A549 (cell line): ENCODE measurements around the gene ZDHHC18. TPM values are rescaled to one million over a fixed set of nuclear protein-coding genes. Genes with fewer than 3 reads are reported as not detected.

ENCODE experiments used
- ATAC-seq, 2 experiments: fragments of 200-7000 bp in 1 of 2; fragments of >200 bp in 1 of 2; cut with Nextera tagmentation in 1 of 2; cut with Tn5 transposase in 1 of 2; 3 replicates each; pipeline versions ENCODE4 v1.8.0 to v1.9.1; 2018 to 2020; ENCODE audit warnings: mild to moderate bottlenecking in 1 of 2, moderate library complexity in 1 of 2
- CTCF ChIA-PET: fragments of 300-600 bp; sonication (Branson Sonifier 250); formaldehyde crosslinking; extraction: SDS; loops from one replicate; lab custom pipeline; 2021; ENCODE audit warnings: antibody characterized with exemption, inconsistent platforms; lab: Yijun Ruan, JAX
- POLR2A ChIA-PET: fragments of 350-600 bp; formaldehyde crosslinking; extraction: SDS; loops from one replicate; lab custom pipeline; 2021; ENCODE audit warnings: antibody characterized with exemption, inconsistent platforms; lab: Yijun Ruan, JAX
- DNase-seq, 2 experiments: peaks; one replicate each; pipeline versions ENCODE4 v3.0.0 to v3.0.0-alpha.2; 2011 to 2016; ENCODE audit warnings: low read depth in 1 of 2, low spot score in 1 of 2
- FAIRE-seq: peaks from 2 replicates; lab custom pipeline; 2011; peaks lifted over from hg19 to GRCh38; lab: Jason Lieb, UNC
- H3K27ac ChIP-seq, 2 experiments: fragments of >200 bp; sonication (Bioruptor Twin); formaldehyde crosslinking; 3 replicates each; pipeline ENCODE4 v1.5.1; 2016 to 2017
- H3K4me1 ChIP-seq: fragments of >200 bp; sonication (Bioruptor Twin); formaldehyde crosslinking; 3 replicates; pipeline ENCODE4 v1.6.1; 2016
- H3K4me2 ChIP-seq: fragments of >200 bp; sonication (Bioruptor Twin); formaldehyde crosslinking; 3 replicates; pipeline ENCODE4 v1.6.1; 2016
- H3K4me3 ChIP-seq: fragments of >200 bp; sonication (Bioruptor Twin); formaldehyde crosslinking; 3 replicates; pipeline ENCODE4 v1.5.1; 2016
- H3K9me3 ChIP-seq: fragments of >200 bp; sonication (Bioruptor Twin); formaldehyde crosslinking; 3 replicates; pipeline ENCODE4 v1.6.1; 2016
- BHLHE40 ChIP-seq: IDR thresholded peaks from 2 replicates; pipeline ENCODE4 v1.6.1; 2012; ENCODE audit warnings: low read depth, low read length, inconsistent platforms
- EHF ChIP-seq: fragments of 250-450 bp; sonication (Bioruptor Pico); IDR thresholded peaks from 2 replicates; pipeline ENCODE4 v1.5.0; 2020; ENCODE audit warnings: mild to moderate bottlenecking
- EP300 ChIP-seq, 2 experiments: fragments of >200 bp; sonication (Bioruptor Twin); formaldehyde crosslinking; IDR thresholded peaks; 2 replicates in 1 of 2; 3 replicates in 1 of 2; pipeline ENCODE4 v1.6.1; 2016 to 2017
- FOXS1 ChIP-seq: fragments of 250-450 bp; sonication (Bioruptor Pico); IDR thresholded peaks from 2 replicates; pipeline ENCODE4 v1.5.0; 2020; ENCODE audit warnings: mild to moderate bottlenecking, moderate library complexity
- HDAC2 ChIP-seq: fragments of 200-600 bp; sonication (generic); IDR thresholded peaks from 2 replicates; pipeline ENCODE4 v1.6.1; 2016
- HOXB5 ChIP-seq: fragments of 250-450 bp; sonication (Bioruptor Pico); IDR thresholded peaks from 2 replicates; pipeline ENCODE4 v1.5.0; 2020; ENCODE audit warnings: mild to moderate bottlenecking, moderate library complexity
- JUNB ChIP-seq: fragments of >200 bp; sonication (Bioruptor Twin); formaldehyde crosslinking; IDR thresholded peaks from 2 replicates; pipeline ENCODE4 v1.6.1; 2016
- MAZ ChIP-seq: fragments of 150-350 bp; IDR thresholded peaks from 2 replicates; pipeline ENCODE4 v1.6.1; 2014; ENCODE audit warnings: antibody characterized with exemption, low read depth, low read length, borderline replicate concordance
- NPAS2 ChIP-seq: fragments of 250-450 bp; sonication (Bioruptor Pico); IDR thresholded peaks from 2 replicates; pipeline ENCODE4 v1.8.0; 2022; ENCODE audit warnings: mild to moderate bottlenecking, moderate library complexity, borderline replicate concordance
- POLR2A ChIP-seq: IDR thresholded peaks from 2 replicates; pipeline ENCODE4 v1.6.1; 2012; ENCODE audit warnings: mild to moderate bottlenecking, low read length
- RARB ChIP-seq: fragments of 250-450 bp; sonication (Bioruptor Pico); IDR thresholded peaks from 2 replicates; pipeline ENCODE4 v1.8.0; 2021; ENCODE audit warnings: mild to moderate bottlenecking, moderate library complexity
- RCOR1 ChIP-seq: fragments of 150-350 bp; IDR thresholded peaks from 2 replicates; pipeline ENCODE4 v1.6.1; 2014; ENCODE audit warnings: antibody characterized with exemption, low read length, low read depth
- SREBF2 ChIP-seq: fragments of 450-650 bp; IDR thresholded peaks from 2 replicates; pipeline ENCODE4 v1.6.1; 2014; ENCODE audit warnings: mild to moderate bottlenecking, moderate library complexity
- TFCP2L1 ChIP-seq: fragments of 250-450 bp; sonication (Bioruptor Pico); IDR thresholded peaks from 2 replicates; pipeline ENCODE4 v1.5.0; 2021; ENCODE audit warnings: mild to moderate bottlenecking
- TP53 ChIP-seq: fragments of 250-450 bp; sonication (Bioruptor Pico); IDR thresholded peaks from 2 replicates; pipeline ENCODE4 v1.5.0; 2021; ENCODE audit warnings: mild to moderate bottlenecking, moderate library complexity
- ZSCAN20 ChIP-seq: fragments of 250-450 bp; sonication (Bioruptor Pico); IDR thresholded peaks from 2 replicates; pipeline ENCODE4 v1.8.0; 2022; ENCODE audit warnings: mild to moderate bottlenecking, moderate library complexity
- WGBS: methylation state at CpG from one replicate; pipeline ENCODE4 v1.1.6; 2017; ENCODE audit errors: missing lambda C conversion rate; 5-methylcytosine and 5-hydroxymethylcytosine counted together
- polyA plus RNA-seq, 4 experiments: library from polyadenylated mRNA; depleted of rRNA in 3 of 4; stranded (reverse); fragments of >200 nt; fragmentation: RNase III in 1 of 4; extraction: RNeasy Plus Mini Kit Qiagen cat#74134 plus additional on column Dnase treatment in 1 of 4; gene quantifications; 2 replicates in 3 of 4; 3 replicates in 1 of 4; pipeline ENCODE4 v1.2.3, GENCODE V29; 2011 to 2017
- TF ChIP-seq, protein P1 (sequence below): fragments of 150-350 bp; IDR thresholded peaks from 2 replicates; pipeline ENCODE4 v1.6.1; 2014; ENCODE audit warnings: low read depth, mild to moderate bottlenecking, low read length
- TF ChIP-seq, protein P2 (sequence below): fragments of 250-450 bp; sonication (Bioruptor Pico); IDR thresholded peaks from 2 replicates; pipeline ENCODE4 v1.5.0; 2021; ENCODE audit warnings: mild to moderate bottlenecking, moderate library complexity, borderline replicate concordance
- TF ChIP-seq, protein P3 (sequence below): fragments of >200 bp; sonication (Bioruptor Twin); formaldehyde crosslinking; IDR thresholded peaks from 3 replicates; pipeline ENCODE4 v1.5.1; 2016
- TF ChIP-seq, protein P4 (sequence below): fragments of >200 bp; sonication (Bioruptor Twin); formaldehyde crosslinking; IDR thresholded peaks from 2 replicates; pipeline ENCODE4 v1.6.1; 2016
- TF ChIP-seq, protein P5 (sequence below): fragments of 450-650 bp; IDR thresholded peaks from 2 replicates; pipeline ENCODE4 v1.6.1; 2014; ENCODE audit warnings: antibody characterized with exemption

ZDHHC18 gene
- polyA plus RNA-seq, 2 of the 4 experiments (the other 2 are of a cell fraction) = 16.2 to 20.0 TPM

DNA sequence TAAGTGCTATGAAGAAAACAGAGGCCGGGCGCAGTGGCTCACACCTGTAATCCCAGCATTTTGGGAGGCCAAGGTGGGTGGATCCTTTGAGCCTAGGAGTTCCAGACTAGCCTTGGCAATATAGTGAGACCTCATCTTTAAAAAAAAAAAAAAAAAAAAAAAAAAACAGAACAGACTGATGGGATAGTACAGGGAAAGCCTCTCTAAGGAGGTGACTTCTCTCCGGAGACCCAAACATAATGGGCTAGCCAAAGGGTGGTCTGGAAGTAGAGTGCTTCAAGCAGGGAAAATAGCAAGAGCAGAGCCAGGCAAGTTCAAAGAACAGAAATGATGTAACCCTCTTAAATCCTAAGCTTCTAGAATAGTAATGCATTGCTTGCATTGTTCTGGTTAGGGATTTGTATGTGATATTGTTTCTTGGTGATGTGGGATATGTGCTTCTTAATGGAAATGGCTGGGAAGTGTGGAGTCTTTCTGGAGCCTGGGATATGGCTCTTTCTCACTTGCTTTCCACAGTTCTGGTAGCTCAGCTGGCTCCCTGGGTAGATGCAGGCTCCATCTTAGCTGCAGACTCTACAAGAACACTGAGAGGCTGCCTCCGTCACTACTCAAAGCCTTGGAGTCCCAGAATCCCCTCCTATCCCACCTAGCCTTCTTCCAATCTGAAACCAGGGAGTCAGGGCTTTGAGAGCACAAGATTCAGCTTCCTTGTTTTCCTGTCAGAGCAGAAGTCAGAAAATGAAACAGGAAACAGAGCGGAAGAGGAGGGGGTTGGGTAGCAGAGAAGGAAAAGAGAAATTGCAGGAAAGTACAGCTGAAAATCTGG lies 40.7 kb upstream of the ZDHHC18 start (continued):
- TF ChIP-seq HOXB5 (CRISPR knock-in tag) = no peak
- TF ChIP-seq MAZ = no peak
- TF ChIP-seq, all 56 proteins: peak for 0

DNA sequence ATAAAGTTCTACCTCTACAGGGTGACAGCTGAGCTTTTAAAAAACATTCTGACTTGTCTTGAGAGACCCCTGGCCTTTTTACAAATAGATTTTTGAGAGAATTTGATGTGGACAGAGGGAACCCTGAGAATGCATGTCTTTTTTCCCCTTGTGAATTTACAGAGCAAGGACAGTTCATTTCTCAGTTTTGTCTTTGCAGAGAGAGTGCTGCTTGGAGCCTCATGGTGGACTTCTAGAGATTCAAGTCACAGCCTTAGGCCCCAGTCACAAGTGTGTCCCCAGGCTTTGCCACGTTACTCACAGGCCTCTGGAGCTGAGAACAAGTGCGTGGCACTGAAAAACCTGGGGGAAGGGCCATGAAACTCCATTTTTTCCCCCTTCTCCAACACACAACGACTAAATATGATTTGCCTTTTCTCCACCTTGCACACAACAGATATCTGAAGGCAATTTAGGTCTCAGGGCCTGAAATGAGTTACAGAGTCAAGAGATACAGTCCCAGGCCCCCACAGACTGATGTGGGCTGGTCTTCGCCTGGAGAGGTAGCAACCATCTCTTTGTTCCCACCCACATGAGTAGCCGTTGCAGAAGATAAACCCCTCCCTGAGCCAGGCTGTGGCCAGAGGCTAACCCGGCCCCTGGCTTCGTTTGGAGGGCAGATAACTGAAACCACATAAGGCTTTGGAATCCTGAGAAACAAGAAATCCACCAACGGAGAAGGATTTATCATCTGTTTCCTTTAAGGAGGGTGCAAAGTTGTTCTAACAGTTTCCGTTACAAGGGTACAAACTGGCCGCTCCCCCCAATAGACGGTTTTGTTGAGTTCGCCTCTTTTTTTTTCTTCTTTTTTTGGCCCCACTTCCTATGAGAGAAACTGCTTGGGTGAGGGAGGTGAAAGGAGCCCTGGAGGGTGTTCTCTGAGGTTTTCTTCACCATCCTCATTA lies 39.8 kb upstream of the ZDHHC18 start:
- peaks cover 54% of the 10 kb centered on the region for H3K4me1 ChIP-seq

More for the DNA sequence above, 39.8 kb upstream of the ZDHHC18 start:
- DNase-seq (no peak), FAIRE-seq (no peak), ATAC-seq (peak in 1 of 2 experiments; percentile 6; a peak in 2 of 6 replicates)
- CTCF ChIA-PET = interaction anchor here (0.7 to 6.2 kb wide), 5 partner anchors 23 to 185 kb away, joined by 3 to 215 read pairs (median 18); no protein-coding TSS in a partner anchor
- peak overlapping the region; percentile 94 for H3K4me2 ChIP-seq
- peak overlapping the region; percentile 68 for H3K4me3 ChIP-seq
- peak overlapping the region; percentile 84 to 100 for H3K27ac ChIP-seq
- 37% methylated on average over 12 of the region's 12 CpGs for WGBS
- TF ChIP-seq TP53 (CRISPR knock-in tag) = no peak
- TF ChIP-seq NPAS2 (CRISPR knock-in tag) = no peak
- TF ChIP-seq, protein P1, sequence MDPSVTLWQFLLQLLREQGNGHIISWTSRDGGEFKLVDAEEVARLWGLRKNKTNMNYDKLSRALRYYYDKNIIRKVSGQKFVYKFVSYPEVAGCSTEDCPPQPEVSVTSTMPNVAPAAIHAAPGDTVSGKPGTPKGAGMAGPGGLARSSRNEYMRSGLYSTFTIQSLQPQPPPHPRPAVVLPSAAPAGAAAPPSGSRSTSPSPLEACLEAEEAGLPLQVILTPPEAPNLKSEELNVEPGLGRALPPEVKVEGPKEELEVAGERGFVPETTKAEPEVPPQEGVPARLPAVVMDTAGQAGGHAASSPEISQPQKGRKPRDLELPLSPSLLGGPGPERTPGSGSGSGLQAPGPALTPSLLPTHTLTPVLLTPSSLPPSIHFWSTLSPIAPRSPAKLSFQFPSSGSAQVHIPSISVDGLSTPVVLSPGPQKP = no peak
- no peak for TF ChIP-seq JUNB
- TF ChIP-seq EP300 (IDR thresholded peaks at IDR 0.05) = no peak
- TF ChIP-seq ZSCAN20 (CRISPR knock-in tag) = no peak
- TF ChIP-seq, protein P2, sequence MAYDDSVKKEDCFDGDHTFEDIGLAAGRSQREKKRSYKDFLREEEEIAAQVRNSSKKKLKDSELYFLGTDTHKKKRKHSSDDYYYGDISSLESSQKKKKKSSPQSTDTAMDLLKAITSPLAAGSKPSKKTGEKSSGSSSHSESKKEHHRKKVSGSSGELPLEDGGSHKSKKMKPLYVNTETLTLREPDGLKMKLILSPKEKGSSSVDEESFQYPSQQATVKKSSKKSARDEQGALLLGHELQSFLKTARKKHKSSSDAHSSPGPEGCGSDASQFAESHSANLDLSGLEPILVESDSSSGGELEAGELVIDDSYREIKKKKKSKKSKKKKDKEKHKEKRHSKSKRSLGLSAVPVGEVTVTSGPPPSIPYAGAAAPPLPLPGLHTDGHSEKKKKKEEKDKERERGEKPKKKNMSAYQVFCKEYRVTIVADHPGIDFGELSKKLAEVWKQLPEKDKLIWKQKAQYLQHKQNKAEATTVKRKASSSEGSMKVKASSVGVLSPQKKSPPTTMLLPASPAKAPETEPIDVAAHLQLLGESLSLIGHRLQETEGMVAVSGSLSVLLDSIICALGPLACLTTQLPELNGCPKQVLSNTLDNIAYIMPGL = no peak
- TF ChIP-seq, protein P3, sequence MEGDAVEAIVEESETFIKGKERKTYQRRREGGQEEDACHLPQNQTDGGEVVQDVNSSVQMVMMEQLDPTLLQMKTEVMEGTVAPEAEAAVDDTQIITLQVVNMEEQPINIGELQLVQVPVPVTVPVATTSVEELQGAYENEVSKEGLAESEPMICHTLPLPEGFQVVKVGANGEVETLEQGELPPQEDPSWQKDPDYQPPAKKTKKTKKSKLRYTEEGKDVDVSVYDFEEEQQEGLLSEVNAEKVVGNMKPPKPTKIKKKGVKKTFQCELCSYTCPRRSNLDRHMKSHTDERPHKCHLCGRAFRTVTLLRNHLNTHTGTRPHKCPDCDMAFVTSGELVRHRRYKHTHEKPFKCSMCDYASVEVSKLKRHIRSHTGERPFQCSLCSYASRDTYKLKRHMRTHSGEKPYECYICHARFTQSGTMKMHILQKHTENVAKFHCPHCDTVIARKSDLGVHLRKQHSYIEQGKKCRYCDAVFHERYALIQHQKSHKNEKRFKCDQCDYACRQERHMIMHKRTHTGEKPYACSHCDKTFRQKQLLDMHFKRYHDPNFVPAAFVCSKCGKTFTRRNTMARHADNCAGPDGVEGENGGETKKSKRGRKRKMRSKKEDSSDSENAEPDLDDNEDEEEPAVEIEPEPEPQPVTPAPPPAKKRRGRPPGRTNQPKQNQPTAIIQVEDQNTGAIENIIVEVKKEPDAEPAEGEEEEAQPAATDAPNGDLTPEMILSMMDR = no peak
- no peak for TF ChIP-seq RARB (CRISPR knock-in tag)
- no peak for TF ChIP-seq FOXS1 (CRISPR knock-in tag)
- TF ChIP-seq SREBF2 = no peak
- TF ChIP-seq BHLHE40 = no peak
- TF ChIP-seq HDAC2 = no peak
- TF ChIP-seq RCOR1 = no peak
- TF ChIP-seq, protein P4, sequence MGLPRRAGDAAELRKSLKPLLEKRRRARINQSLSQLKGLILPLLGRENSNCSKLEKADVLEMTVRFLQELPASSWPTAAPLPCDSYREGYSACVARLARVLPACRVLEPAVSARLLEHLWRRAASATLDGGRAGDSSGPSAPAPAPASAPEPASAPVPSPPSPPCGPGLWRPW = no peak
- no peak for TF ChIP-seq EHF (CRISPR knock-in tag)
- no peak for TF ChIP-seq POLR2A
- no peak for TF ChIP-seq HOXB5 (CRISPR knock-in tag)
- TF ChIP-seq TFCP2L1 (CRISPR knock-in tag) = no peak
- TF ChIP-seq, protein P5, sequence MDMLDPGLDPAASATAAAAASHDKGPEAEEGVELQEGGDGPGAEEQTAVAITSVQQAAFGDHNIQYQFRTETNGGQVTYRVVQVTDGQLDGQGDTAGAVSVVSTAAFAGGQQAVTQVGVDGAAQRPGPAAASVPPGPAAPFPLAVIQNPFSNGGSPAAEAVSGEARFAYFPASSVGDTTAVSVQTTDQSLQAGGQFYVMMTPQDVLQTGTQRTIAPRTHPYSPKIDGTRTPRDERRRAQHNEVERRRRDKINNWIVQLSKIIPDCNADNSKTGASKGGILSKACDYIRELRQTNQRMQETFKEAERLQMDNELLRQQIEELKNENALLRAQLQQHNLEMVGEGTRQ = no peak
- H3K9me3 ChIP-seq = no peaks in the 10 kb centered on the region
- POLR2A ChIA-PET = interaction anchor here (1.5 to 3.8 kb wide), 3 partner anchors 89 to 94 kb away, joined by 6 to 28 read pairs (median 15); no protein-coding TSS in a partner anchor
